IMR-90 (cell line): ENCODE measurements around the gene FGB. TPM values are rescaled to one million over a fixed set of nuclear protein-coding genes. Genes with fewer than 3 reads are reported as not detected.

Source experiments
- ATAC-seq: fragments of 200-7000 bp; cut with Tn5 transposase; 2 replicates; pipeline ENCODE4 v1.9.1; 2020; ENCODE audit warnings: low read depth, mild to moderate bottlenecking, moderate library complexity
- BruUV-seq: library from RNA; stranded (reverse); fragments of 400-500 nt; replicated peaks from 2 replicates; lab custom pipeline; 2021; lab: Mats Ljungman, UMichigan
- CTCF ChIA-PET: fragments of 300-600 bp; formaldehyde crosslinking; extraction: SDS; loops from one replicate; lab custom pipeline; 2021; ENCODE audit warnings: antibody characterized with exemption; lab: Yijun Ruan, JAX
- POLR2A ChIA-PET: fragments of 300-600 bp; sonication (Branson Sonifier 250); formaldehyde crosslinking; loops from one replicate; lab custom pipeline; 2022; ENCODE audit warnings: antibody characterized with exemption; ENCODE audit not compliant: unreplicated experiment; lab: Charles Lee
- DNase-seq: peaks from one replicate; pipeline ENCODE4 v3.0.0; 2013
- H2AFZ ChIP-seq: replicated peaks from 2 replicates; pipeline ENCODE3; 2013; ENCODE audit warnings: low read length, mild to moderate bottlenecking; ENCODE audit not compliant: poor library complexity
- H2AK5ac ChIP-seq: 2 replicates; pipeline ENCODE4 v1.6.1; 2013; ENCODE audit warnings: low read depth, low read length, inconsistent platforms
- H2AK9ac ChIP-seq: replicated peaks from 2 replicates; pipeline ENCODE3; 2013; ENCODE audit warnings: mild to moderate bottlenecking, low read depth, low read length, moderate library complexity; ENCODE audit not compliant: poor library complexity
- H2BK120ac ChIP-seq: 2 replicates; pipeline ENCODE4 v1.6.1; 2013; ENCODE audit warnings: low read depth, low read length, inconsistent platforms
- H2BK15ac ChIP-seq: 3 replicates; pipeline ENCODE4 v1.6.1; 2013; ENCODE audit warnings: low read depth, low read length, inconsistent platforms
- H2BK20ac ChIP-seq: 2 replicates; pipeline ENCODE4 v1.6.1; 2013; ENCODE audit warnings: low read depth, mild to moderate bottlenecking, inconsistent platforms, low read length, moderate library complexity
- H2BK5ac ChIP-seq: 2 replicates; pipeline ENCODE4 v1.6.1; 2013; ENCODE audit warnings: mild to moderate bottlenecking, low read depth, low read length, inconsistent platforms; ENCODE audit not compliant: poor library complexity, severe bottlenecking
- H3K14ac ChIP-seq: replicated peaks from 2 replicates; pipeline ENCODE4 v1.6.1; 2013; ENCODE audit warnings: low read depth, low read length, inconsistent platforms
- H3K18ac ChIP-seq: 2 replicates; pipeline ENCODE4 v1.6.1; 2013; ENCODE audit warnings: low read depth, low read length, control low read depth
- H3K23ac ChIP-seq: 2 replicates; pipeline ENCODE4 v1.6.1; 2013; ENCODE audit warnings: low read depth, low read length, inconsistent platforms
- H3K27ac ChIP-seq: 2 replicates; pipeline ENCODE4 v1.5.1; 2013; ENCODE audit warnings: mild to moderate bottlenecking, control low read depth, low read length; ENCODE audit not compliant: insufficient read depth
- H3K27me3 ChIP-seq: 2 replicates; pipeline ENCODE4 v1.6.1; 2013; ENCODE audit warnings: low read length; ENCODE audit not compliant: control insufficient read depth, insufficient read depth
- H3K36me3 ChIP-seq: 2 replicates; pipeline ENCODE4 v1.6.1; 2013; ENCODE audit warnings: low read length, mixed read lengths; ENCODE audit not compliant: control insufficient read depth, insufficient read depth
- H3K4ac ChIP-seq: 2 replicates; pipeline ENCODE4 v1.6.1; 2013; ENCODE audit warnings: low read depth, low read length, inconsistent platforms
- H3K4me1 ChIP-seq: 2 replicates; pipeline ENCODE4 v1.6.1; 2013; ENCODE audit warnings: low read length, mixed read lengths; ENCODE audit not compliant: control insufficient read depth, insufficient read depth
- H3K4me2 ChIP-seq: 2 replicates; pipeline ENCODE4 v1.6.1; 2013; ENCODE audit warnings: low read depth, mild to moderate bottlenecking, control low read depth, low read length, moderate library complexity
- H3K4me3 ChIP-seq: 2 replicates; pipeline ENCODE4 v1.5.1; 2013; ENCODE audit warnings: low read depth, mild to moderate bottlenecking, control low read depth, low read length, moderate library complexity; ENCODE audit not compliant: insufficient read depth
- H3K56ac ChIP-seq: 2 replicates; pipeline ENCODE4 v1.6.1; 2013; ENCODE audit warnings: low read length, inconsistent platforms; ENCODE audit not compliant: insufficient read depth; ENCODE audit errors: extremely low read depth
- H3K79me1 ChIP-seq, 2 experiments: 2 replicates each; pipeline ENCODE4 v1.6.1; 2013; ENCODE audit warnings: low read length in 2 of 2, inconsistent platforms in 1 of 2, low read depth in 1 of 2
- H3K9ac ChIP-seq: 2 replicates; pipeline ENCODE4 v1.6.1; 2013; ENCODE audit warnings: low read depth, low read length, control low read depth
- H3K9me1 ChIP-seq: 2 replicates; pipeline ENCODE4 v1.6.1; 2013; ENCODE audit warnings: low read length, inconsistent platforms; ENCODE audit not compliant: insufficient read depth
- H3K9me3 ChIP-seq: 2 replicates; pipeline ENCODE4 v1.6.1; 2013; ENCODE audit warnings: low read length; ENCODE audit not compliant: control insufficient read depth, insufficient read depth
- H4K20me1 ChIP-seq: 2 replicates; pipeline ENCODE4 v1.6.1; 2013; ENCODE audit warnings: low read length, inconsistent platforms; ENCODE audit not compliant: insufficient read depth
- H4K5ac ChIP-seq: 2 replicates; pipeline ENCODE4 v1.6.1; 2013; ENCODE audit warnings: mild to moderate bottlenecking, low read depth, low read length, control low read depth
- H4K8ac ChIP-seq, 2 experiments: 2 replicates each; pipeline ENCODE4 v1.6.1; 2013; ENCODE audit warnings: low read depth in 2 of 2, low read length in 2 of 2, control low read depth in 1 of 2, inconsistent platforms in 1 of 2
- H4K91ac ChIP-seq: 2 replicates; pipeline ENCODE4 v1.6.1; 2013; ENCODE audit warnings: low read depth, low read length, inconsistent platforms; ENCODE audit not compliant: insufficient read depth
- CHD1 ChIP-seq: IDR thresholded peaks from 2 replicates; pipeline ENCODE4 v1.6.1; 2012; ENCODE audit warnings: low read depth, low read length, improper control_type of control experiment
- ELK1 ChIP-seq: fragments of 150-350 bp; IDR thresholded peaks from 2 replicates; pipeline ENCODE4 v1.6.1; 2016; ENCODE audit warnings: low read depth, mild to moderate bottlenecking, low read length, moderate library complexity, borderline replicate concordance
- MAFK ChIP-seq: IDR thresholded peaks from 2 replicates; pipeline ENCODE4 v1.6.1; 2012; ENCODE audit warnings: low read depth, low read length, improper control_type of control experiment
- MAZ ChIP-seq: IDR thresholded peaks from 2 replicates; pipeline ENCODE4 v1.6.1; 2012; ENCODE audit warnings: low read depth, mild to moderate bottlenecking, low read length, improper control_type of control experiment, moderate library complexity, borderline replicate concordance
- MXI1 ChIP-seq: IDR thresholded peaks from 2 replicates; pipeline ENCODE4 v1.6.1; 2012; ENCODE audit warnings: low read depth, mild to moderate bottlenecking, low read length, moderate library complexity, borderline replicate concordance
- RAD21 ChIP-seq: IDR thresholded peaks from 2 replicates; pipeline ENCODE4 v1.6.1; 2012; ENCODE audit warnings: low read length, improper control_type of control experiment
- RFX5 ChIP-seq: IDR thresholded peaks from 2 replicates; pipeline ENCODE4 v1.8.0; 2012; ENCODE audit warnings: low read depth, mild to moderate bottlenecking, low read length, moderate library complexity
- SMC3 ChIP-seq: fragments of 150-350 bp; IDR thresholded peaks from 2 replicates; pipeline ENCODE4 v1.6.1; 2016; ENCODE audit warnings: low read depth, mild to moderate bottlenecking, antibody characterized with exemption, low read length, moderate library complexity
- WGBS, 2 experiments: methylation state at CpG; one replicate each; pipeline versions ENCODE4 v1.1.5 to v1.1.7; 2013; ENCODE audit warnings: missing lambda C conversion rate in 2 of 2; ENCODE audit not compliant: insufficient read length in 1 of 2; ENCODE audit errors: extremely low coverage in 2 of 2; 5-methylcytosine and 5-hydroxymethylcytosine counted together
- dilution Hi-C: fragments of 300-500 bp; cut with HindIII; formaldehyde crosslinking; loops from one replicate; pipeline ENCODE4 v1.14.3; 2018; ENCODE audit warnings: low sequenced_read_pairs; ENCODE audit not compliant: unreplicated experiment
- in situ Hi-C: fragments of 300-500 bp; cut with MboI; formaldehyde crosslinking; loops from 3 replicates; pipeline ENCODE4 v1.14.3; 2019; ENCODE audit warnings: low sequenced_read_pairs, inconsistent platforms, mixed read lengths
- intact Hi-C: fragments of 100-400 bp; cut with micrococcal nuclease; formaldehyde crosslinking; loops from 2 replicates; pipeline ENCODE4 v1.10.0; 2022
- polyA plus RNA-seq, 3 experiments: library from polyadenylated mRNA; depleted of rRNA; stranded (reverse); fragments of >200 nt; gene quantifications; 2 replicates each; pipeline ENCODE4 v1.2.3, GENCODE V29; 2012; ENCODE audit warnings: low replicate concordance in 1 of 3
- total RNA-seq: library from RNA; depleted of rRNA; stranded (reverse); fragments of >200 nt; gene quantifications from 2 replicates; pipeline ENCODE4 v1.2.3, GENCODE V29; 2012
- TF ChIP-seq, protein P1 (sequence below): conservative IDR thresholded peaks from 2 replicates; pipeline ENCODE4 v1.5.1; 2012; ENCODE audit warnings: mild to moderate bottlenecking, low read depth, low read length, improper control_type of control experiment

Gene FGB
- total and polyA plus RNA-seq, 2 of the 4 experiments (the other 2 are of a cell fraction), result not detected

- DNase-seq, result no peak
- no TSS peak for BruUV-seq
- H4K5ac ChIP-seq, result no peak overlapping the region
- H2AK9ac ChIP-seq, result no peak overlapping the region
- H3K4me2 ChIP-seq, result no peak overlapping the region
- no CpG with 5 or more reads among the region's 4 CpGs for WGBS, 2 experiments
- no peak for TF ChIP-seq MAZ
- TF ChIP-seq ELK1, result no peak
- no peak for TF ChIP-seq SMC3
- TF ChIP-seq RAD21, result no peak
- no peak for TF ChIP-seq CHD1
- no peak for TF ChIP-seq MXI1
- no peak for TF ChIP-seq RFX5
- TF ChIP-seq MAFK, result no peak
- TF ChIP-seq, protein P1, sequence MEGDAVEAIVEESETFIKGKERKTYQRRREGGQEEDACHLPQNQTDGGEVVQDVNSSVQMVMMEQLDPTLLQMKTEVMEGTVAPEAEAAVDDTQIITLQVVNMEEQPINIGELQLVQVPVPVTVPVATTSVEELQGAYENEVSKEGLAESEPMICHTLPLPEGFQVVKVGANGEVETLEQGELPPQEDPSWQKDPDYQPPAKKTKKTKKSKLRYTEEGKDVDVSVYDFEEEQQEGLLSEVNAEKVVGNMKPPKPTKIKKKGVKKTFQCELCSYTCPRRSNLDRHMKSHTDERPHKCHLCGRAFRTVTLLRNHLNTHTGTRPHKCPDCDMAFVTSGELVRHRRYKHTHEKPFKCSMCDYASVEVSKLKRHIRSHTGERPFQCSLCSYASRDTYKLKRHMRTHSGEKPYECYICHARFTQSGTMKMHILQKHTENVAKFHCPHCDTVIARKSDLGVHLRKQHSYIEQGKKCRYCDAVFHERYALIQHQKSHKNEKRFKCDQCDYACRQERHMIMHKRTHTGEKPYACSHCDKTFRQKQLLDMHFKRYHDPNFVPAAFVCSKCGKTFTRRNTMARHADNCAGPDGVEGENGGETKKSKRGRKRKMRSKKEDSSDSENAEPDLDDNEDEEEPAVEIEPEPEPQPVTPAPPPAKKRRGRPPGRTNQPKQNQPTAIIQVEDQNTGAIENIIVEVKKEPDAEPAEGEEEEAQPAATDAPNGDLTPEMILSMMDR, result no peak
- H2BK5ac ChIP-seq, result no peak overlapping the region
- no peaks in the 10 kb centered on the region for H3K9me1 ChIP-seq
- dilution Hi-C loops, result no loop called here
- H2AK5ac ChIP-seq, result no peak overlapping the region
- no peak for ATAC-seq
- H3K56ac ChIP-seq, result no peak overlapping the region
- H2BK15ac ChIP-seq, result no peak overlapping the region
- H3K23ac ChIP-seq, result no peak overlapping the region
- no peaks in the 10 kb centered on the region for H3K79me1 ChIP-seq
- no peak overlapping the region for H2BK20ac ChIP-seq
- no peak overlapping the region for H4K91ac ChIP-seq
- ChIA-PET CTCF (interaction anchor here (0.7 kb wide), 1 partner anchor 8 kb away, joined by 3 read pairs; no protein-coding TSS in a partner anchor), POLR2A (no interaction called here)
- H2AFZ ChIP-seq, result no peak overlapping the region
- H3K4me1 ChIP-seq, result no peaks in the 10 kb centered on the region
- H3K4me3 ChIP-seq, result no peak overlapping the region
- no peak overlapping the region for H3K9ac ChIP-seq
- intact Hi-C loops, result no loop called here
- H4K20me1 ChIP-seq, result no peaks in the 10 kb centered on the region
- no peaks in the 10 kb centered on the region for H3K9me3 ChIP-seq
- H2BK120ac ChIP-seq, result no peak overlapping the region
- no peaks in the 10 kb centered on the region; the same call in 1 of the 2 replicates for H3K27me3 ChIP-seq
- H4K8ac ChIP-seq, result no peak overlapping the region
- H3K36me3 ChIP-seq, result no peaks in the 10 kb centered on the region
- H3K18ac ChIP-seq, result no peak overlapping the region
- in situ Hi-C loops, result no loop called here
- H3K27ac ChIP-seq, result no peak overlapping the region
- no peak overlapping the region for H3K4ac ChIP-seq
- no peak overlapping the region for H3K14ac ChIP-seq
These were observed 35.5 kb upstream of the FGB start for GRCh38 chr4:154527308-154527707.
